NCI-H1436 (cell line): ENCODE data around the gene HOXA10.

Source experiments
- DNase-seq: peaks from one replicate; lab custom pipeline; 2025; lab: John Stamatoyannopoulos, UW

HOXA10 gene

GRCh38 chr7:27165996-27166530 is 8.1 kb downstream of the HOXA10 start:
- DNase-seq, result no peak

- no peak for DNase-seq
These were observed 8.8 kb downstream of the HOXA10 start, which contains the start of gene HOXA9 for GRCh38 chr7:27165089-27165995. Gene HOXA9, minus strand, starts transcription at chr7:27165537. Its CDS starts 80 bp downstream, at chr7:27165457.

DNA sequence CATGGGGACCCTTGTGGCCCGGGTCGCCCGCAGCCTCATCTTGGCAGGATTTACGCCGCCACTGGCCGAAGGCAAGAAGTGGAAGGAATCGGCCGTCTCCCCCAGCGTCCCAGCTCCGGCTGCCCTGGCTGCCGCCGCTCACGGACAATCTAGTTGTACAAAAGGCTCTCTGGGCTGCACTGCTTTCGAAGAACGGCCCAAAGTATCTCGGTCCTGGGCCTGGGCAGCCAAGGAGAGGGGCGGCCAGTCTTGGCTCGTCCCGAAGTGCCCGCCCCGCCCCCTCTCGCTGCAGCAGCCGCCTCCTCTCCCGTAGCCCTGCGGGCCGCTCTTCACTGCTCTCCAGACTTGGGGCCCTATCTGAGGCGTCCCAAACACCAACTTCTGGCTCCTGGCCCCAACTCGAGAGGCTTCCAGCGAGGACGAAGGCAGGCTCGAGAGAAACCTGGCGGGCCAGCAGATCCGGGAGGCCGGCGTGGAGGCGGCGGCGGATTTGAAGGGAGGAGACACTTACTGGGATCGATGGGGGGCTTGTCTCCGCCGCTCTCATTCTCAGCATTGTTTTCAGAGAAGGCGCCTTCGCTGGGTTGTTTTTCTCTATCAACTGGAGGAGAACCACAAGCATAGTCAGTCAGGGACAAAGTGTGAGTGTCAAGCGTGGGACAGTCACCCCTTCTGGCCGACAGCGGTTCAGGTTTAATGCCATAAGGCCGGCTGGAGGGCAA is 9.6 kb downstream of the HOXA10 start:
- DNase-seq, result no peak

DNA sequence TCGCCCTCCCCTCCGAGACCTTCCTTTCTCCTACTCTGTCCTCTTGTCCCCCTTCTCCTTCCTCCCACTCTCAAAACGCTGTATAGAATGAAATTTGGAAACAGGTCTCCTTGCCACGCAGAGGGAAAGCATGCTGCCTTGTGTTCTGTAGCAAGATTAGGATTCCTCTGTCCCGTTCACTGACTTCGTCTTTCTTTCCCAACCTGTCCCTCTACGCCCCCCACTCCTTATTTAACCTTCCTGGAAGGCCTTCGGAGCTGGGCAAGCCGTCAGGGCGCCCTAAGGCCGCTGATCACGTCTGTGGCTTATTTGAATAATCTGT is 10.1 kb downstream of the HOXA10 start:
- DNase-seq, result no peak

DNA sequence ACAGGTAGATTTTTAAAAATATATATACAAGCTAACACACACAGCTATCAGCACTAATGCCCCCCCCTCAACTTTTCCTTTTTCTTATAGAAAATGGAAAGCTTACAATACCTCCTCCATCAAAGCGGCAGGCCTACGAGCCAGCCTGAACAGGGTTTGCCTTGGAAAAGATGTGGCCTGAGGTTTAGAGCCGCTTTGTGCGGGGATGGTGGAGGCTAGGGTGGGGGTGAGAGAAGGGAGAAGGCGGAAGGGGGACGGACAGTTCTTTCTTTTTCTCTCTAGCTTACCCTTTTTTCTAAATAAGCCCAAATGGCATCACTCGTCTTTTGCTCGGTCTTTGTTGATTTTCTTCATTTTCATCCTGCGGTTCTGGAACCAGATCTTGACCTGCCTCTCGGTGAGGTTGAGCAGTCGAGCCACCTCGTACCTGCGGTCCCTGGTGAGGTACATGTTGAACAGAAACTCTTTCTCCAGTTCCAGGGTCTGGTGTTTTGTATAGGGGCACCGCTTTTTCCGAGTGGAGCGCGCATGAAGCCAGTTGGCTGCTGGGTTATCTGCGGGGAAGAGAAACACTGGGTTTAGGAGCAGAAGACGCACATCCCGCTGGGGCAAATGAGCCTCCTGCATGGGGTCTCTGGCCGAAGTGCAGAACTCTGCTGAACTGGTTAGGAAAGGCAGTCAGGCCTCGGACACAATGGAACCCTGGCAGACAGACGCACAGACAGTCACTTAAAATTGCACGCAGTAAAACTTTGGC is 10.7 kb downstream of the HOXA10 start:
- no peak for DNase-seq

DNA sequence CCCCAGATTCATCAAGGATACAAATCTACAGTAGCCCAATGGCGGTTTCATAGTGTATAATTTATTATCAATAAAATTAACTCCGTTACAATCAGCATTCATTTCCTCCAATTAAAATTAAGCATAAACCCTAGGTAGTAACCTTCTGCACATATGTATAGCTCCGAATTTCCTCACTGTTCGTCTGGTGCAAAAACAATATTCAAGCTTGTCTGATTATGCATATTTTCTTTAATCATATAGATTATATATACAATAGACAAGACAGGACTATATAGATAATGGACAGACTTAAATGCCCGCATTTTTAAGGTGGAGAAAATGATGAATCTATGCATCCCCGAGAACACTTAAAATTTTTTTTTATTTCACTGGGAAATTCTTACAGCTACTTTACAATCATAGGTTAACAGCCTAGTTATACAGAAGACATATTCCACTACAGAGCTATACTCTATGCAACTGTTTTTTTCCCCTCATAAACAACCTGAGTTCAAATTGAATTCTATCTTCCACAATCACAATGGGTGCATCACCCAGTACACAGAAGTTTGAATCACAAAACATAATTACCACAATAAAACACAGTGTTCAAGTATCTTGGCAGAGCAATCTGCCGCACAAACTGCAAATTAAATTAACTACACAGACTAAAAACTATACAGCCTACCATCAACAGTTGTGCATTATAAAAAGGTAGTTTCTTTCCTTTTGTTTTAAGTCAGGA is 11.4 kb downstream of the HOXA10 start:
- no peak for DNase-seq

- DNase-seq, result no peak
These were observed 12.2 kb downstream of the HOXA10 start for GRCh38 chr7:27161721-27162560.

GRCh38 chr7:27161214-27161720 is 12.9 kb downstream of the HOXA10 start:
- DNase-seq, result no peak

GRCh38 chr7:27160546-27161213 is 13.4 kb downstream of the HOXA10 start:
- DNase-seq, result peak; percentile 84

DNA sequence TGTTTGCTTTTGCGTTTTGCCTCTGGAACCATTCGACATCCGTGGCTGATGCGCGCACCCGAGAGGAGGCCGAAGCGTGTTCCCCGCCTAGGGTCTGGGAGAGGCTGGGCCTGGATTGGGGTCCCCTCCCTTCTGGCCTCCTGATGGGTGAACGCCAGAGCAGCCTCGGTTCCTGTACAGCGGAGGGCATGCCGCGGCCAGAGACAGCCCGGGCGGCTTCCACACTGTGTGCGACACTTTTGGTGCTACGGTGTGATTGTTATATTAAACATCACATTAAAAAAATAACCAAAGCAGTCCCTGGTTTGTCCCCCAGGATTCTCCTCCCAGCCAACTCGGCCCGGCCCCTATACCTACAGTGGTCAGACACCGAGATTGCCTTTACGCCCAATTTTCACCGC is 14.0 kb downstream of the HOXA10 start:
- DNase-seq, result no peak

DNA sequence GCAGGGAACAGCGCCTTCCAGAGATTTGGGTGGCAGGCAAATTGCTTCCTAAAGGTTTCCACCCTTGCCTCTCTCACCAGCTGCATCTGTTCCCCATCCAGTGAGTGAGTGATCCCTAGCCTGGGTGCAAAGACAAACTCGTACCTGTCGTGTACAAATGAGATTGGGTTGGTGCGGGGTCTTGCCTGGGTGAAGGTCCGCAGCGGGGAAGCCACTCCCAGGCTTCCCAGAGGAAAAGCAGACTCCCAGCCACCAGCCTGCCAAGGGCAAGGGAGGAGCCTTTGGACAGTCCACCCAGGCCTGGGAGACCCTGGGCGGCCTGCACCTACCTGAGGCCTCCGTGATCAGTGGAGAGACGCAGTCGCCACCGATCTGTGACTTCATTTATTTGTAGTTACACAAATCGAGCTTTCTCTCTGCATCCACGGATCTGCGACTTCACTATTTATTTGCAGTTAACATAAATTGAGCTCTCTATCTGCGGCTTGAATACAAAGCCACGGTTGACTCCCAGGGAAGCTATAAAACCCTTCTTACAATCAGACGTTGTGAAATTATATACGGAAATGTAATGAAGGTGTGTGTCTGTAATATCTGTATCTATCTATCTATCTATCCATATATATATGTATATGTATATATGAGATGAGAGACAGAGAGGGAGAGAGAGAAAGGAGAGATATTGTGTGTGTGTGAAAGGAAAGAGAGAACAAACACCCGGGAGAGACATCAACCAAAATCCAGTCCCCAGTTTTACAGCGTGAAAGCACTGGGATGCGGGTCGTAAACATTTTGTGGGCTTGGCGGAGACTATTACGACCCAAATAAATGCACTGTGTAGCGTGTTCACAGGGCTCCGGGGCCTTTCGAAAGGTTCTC is 14.6 kb downstream of the HOXA10 start:
- no peak for DNase-seq

DNA sequence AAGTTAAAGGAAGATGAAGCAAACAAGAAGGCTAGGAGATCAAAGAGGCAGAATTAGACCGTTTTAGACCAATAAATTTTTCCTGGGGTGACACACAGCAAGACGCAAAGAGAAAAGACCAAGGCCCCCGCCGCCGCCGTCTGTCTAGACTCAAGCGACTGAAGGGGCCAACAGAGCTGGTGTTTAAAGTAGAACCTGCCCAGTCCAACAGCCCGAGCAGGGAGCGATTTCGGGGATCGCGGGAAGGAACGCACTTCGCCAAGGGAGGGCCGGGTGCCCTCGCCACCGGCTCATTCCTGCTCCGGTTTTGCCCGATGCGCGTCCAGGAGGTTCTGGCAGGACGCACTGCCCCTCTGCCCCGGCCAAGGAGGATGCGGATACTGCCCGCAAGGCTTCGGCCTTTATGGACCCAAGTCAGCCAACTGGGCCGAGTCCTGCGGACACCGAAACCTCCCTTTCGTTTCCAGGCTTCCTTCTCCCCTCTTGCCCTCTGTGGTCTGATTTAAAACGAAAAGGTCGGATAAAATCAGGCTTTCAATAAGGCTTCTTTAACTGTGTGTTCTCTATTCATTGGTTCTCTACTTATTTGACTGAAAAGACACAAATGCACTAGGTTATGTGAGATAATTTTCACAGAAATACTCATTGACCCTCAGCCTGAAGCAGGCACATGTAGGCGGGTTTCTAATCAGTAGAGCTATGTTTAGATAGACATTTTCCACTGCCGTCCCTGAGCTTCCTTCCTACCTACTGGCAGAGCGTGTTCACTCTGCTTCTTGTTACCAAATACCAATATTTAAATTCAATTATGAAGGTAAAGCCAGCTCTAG is 15.5 kb downstream of the HOXA10 start:
- DNase-seq, result no peak

DNA sequence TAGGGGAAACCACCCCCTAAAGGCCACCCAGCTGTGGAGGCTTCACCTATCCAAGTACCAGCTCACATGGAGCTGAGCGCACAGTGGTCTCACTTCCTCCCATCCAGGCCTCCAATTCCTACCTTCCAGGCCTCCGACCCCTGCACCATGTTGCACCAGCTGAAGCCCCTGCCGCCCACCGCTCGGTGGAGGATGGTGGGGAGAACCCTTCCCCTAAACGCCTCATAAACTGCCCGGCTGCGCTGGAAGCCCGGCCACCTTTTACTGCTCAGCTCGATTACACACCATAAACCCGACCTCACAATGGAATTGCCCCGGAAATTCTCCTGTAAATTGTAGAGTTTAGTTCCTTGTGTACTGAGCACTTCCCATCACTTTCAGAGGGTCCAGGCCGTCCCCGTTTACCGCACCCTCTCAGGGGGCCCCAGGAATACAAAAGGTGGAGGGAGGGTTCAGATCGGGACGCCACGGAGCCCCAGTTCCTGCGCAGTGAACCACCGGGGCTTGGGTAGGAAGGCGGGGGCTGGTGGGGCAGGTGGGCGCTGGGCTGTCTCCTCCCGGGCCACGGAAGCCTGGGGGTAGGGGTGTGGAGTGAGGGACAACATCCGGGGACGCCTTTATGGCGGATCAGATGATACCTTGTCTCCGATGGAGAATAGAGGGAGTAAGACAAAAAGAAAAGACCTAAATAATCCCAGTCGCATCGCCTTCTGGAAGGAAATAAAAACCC is 16.3 kb downstream of the HOXA10 start:
- DNase-seq, result no peak

DNA sequence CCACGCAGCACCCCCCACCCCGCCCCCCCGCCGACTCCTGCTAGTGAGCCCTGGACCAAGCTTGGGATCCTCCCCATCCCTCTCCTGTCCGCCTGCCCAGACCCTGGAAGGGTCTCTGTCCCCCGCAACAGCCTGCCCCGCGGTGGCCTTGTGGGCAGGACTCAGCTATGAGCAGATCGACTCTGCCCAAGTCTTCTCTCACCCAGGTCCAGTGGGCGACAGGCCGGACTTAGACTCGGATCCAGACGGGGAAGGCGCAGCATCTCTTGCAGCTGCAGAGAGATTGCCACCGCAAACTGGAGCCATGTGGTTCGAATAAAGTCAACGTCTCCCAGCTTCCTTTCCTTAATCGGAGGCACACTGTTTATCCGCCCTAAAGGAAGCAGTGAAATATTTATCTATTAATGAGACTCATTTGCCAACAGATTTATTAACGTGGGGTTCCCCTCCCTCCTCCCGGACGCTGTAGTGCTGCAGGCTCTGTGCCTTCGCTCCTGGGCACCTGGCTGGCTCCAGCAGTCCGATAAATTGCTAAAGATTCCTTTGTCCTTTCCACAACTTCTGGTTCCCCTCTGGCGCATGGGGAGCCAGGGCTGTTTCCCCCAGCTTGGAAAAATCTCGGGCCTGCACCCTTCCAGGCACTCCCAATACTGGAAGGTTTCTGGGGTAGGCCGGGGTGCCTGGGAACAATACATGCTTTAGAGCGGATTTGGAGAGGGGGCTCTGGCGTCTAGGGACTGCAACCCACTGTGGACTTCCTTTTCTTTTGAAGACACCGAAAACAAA is 17.0 kb downstream of the HOXA10 start:
- DNase-seq, result no peak

GRCh38 chr7:27156508-27156898 is 17.6 kb downstream of the HOXA10 start, which contains the start of gene HOXA7:
Gene HOXA7, minus strand, starts transcription at chr7:27156675. Its CDS starts 130 bp downstream, at chr7:27156545.
- DNase-seq, result peak; percentile 70

- DNase-seq, result peak; percentile 31
These were observed 18.2 kb downstream of the HOXA10 start for GRCh38 chr7:27155816-27156507.
